GM12878 (cell line): ENCODE measurements around the gene SCYGR6. TPM values are rescaled to one million over a fixed set of nuclear protein-coding genes. Genes with fewer than 3 reads are reported as not detected.

ENCODE experiments used
- ATAC-seq: fragments of 200-7000 bp; cut with Tn5 transposase; 3 replicates; pipeline ENCODE4 v1.9.1; 2020; ENCODE audit warnings: mild to moderate bottlenecking, moderate library complexity
- BruUV-seq: library from RNA; stranded (reverse); fragments of 400-500 nt; replicated peaks from 2 replicates; lab custom pipeline; 2021; lab: Mats Ljungman, UMichigan
- CTCF ChIA-PET: fragments of 300-600 bp; sonication (Branson Sonifier 250); formaldehyde crosslinking; extraction: SDS; loops from one replicate; lab custom pipeline; 2021; ENCODE audit warnings: inconsistent platforms; lab: Yijun Ruan, JAX
- POLR2A ChIA-PET: fragments of 350-600 bp; formaldehyde crosslinking; extraction: SDS; loops from one replicate; lab custom pipeline; 2021; ENCODE audit warnings: inconsistent platforms; lab: Charles Lee
- RAD21 ChIA-PET: fragments of 300-600 bp; sonication (Branson Sonifier 250); formaldehyde crosslinking; loops from one replicate; lab custom pipeline; 2023; ENCODE audit warnings: antibody characterized with exemption; ENCODE audit not compliant: unreplicated experiment; lab: Charles Lee
- SMC1A ChIA-PET: fragments of 300-600 bp; sonication (Branson Sonifier 250); formaldehyde crosslinking; loops from one replicate; lab custom pipeline; 2023; ENCODE audit not compliant: unreplicated experiment, uncharacterized antibody; lab: Charles Lee
- DNase-seq: peaks from one replicate; pipeline ENCODE4 v3.0.0-alpha.2; 2011; ENCODE audit warnings: low read depth, low spot score
- FAIRE-seq: peaks from 3 replicates; lab custom pipeline; 2011; peaks lifted over from hg19 to GRCh38; lab: Jason Lieb, UNC
- H2AFZ ChIP-seq: 2 replicates; pipeline ENCODE4 v1.6.0; 2011; ENCODE audit warnings: low read depth, low read length, control low read depth; ENCODE audit not compliant: control insufficient read depth
- H3K27ac ChIP-seq: 2 replicates; pipeline ENCODE4 v1.5.1; 2011; ENCODE audit warnings: control low read depth; ENCODE audit not compliant: control insufficient read depth, insufficient read depth
- H3K27me3 ChIP-seq, 2 experiments: replicated peaks in 1 of 2; 2 replicates each; pipeline versions ENCODE4 v1.6.0 to v1.6.1; 2011; ENCODE audit warnings: low read length in 1 of 2; ENCODE audit not compliant: control insufficient read depth in 2 of 2, insufficient read depth in 2 of 2
- H3K36me3 ChIP-seq, 2 experiments: 2 replicates each; pipeline ENCODE4 v1.5.1; 2011; ENCODE audit warnings: low read length in 1 of 2; ENCODE audit not compliant: control insufficient read depth in 2 of 2, insufficient read depth in 2 of 2
- H3K4me1 ChIP-seq: 2 replicates; pipeline ENCODE4 v1.6.1; 2011; ENCODE audit warnings: mild to moderate bottlenecking, low read length, moderate library complexity, mixed read lengths; ENCODE audit not compliant: control insufficient read depth, insufficient read depth
- H3K4me2 ChIP-seq: 2 replicates; pipeline ENCODE4 v1.6.0; 2011; ENCODE audit warnings: control low read depth; ENCODE audit not compliant: control insufficient read depth, insufficient read depth
- H3K4me3 ChIP-seq: fragments of 200-600 bp; sonication (generic); 2 replicates; pipeline ENCODE4 v1.5.1; 2016
- H3K79me2 ChIP-seq: 2 replicates; pipeline ENCODE4 v1.6.0; 2011; ENCODE audit warnings: low read length; ENCODE audit not compliant: control insufficient read depth, insufficient read depth
- H3K9ac ChIP-seq: 2 replicates; pipeline ENCODE4 v1.8.0; 2011; ENCODE audit warnings: low read length, control low read depth, mixed read lengths; ENCODE audit not compliant: control insufficient read depth, insufficient read depth
- H3K9me3 ChIP-seq: replicated peaks from 3 replicates; pipeline ENCODE4 v1.5.1; 2011; ENCODE audit warnings: mild to moderate bottlenecking, low read length; ENCODE audit not compliant: control insufficient read depth, insufficient read depth
- H4K20me1 ChIP-seq: 2 replicates; pipeline ENCODE4 v1.6.0; 2011; ENCODE audit not compliant: control insufficient read depth, insufficient read depth
- CBX3 ChIP-seq: fragments of 200-600 bp; sonication (generic); IDR thresholded peaks from 2 replicates; pipeline ENCODE4 v1.6.1; 2016; ENCODE audit warnings: low read depth, borderline replicate concordance
- CREB1 ChIP-seq: IDR thresholded peaks from 2 replicates; pipeline ENCODE4 v1.6.1; 2012; ENCODE audit warnings: low read depth, mild to moderate bottlenecking, inconsistent platforms
- FOXK2 ChIP-seq: fragments of 450-650 bp; IDR thresholded peaks from 2 replicates; pipeline ENCODE4 v1.6.1; 2017; ENCODE audit warnings: mild to moderate bottlenecking, moderate library complexity
- RAD21 ChIP-seq: IDR thresholded peaks from 2 replicates; pipeline ENCODE4 v1.6.1; 2011; ENCODE audit warnings: mild to moderate bottlenecking, low read depth, low read length, moderate library complexity; ENCODE audit not compliant: insufficient read depth
- RUNX3 ChIP-seq: IDR thresholded peaks from 2 replicates; pipeline ENCODE4 v1.6.1; 2012; ENCODE audit warnings: low read length, inconsistent platforms
- SMC3 ChIP-seq: IDR thresholded peaks from 2 replicates; pipeline ENCODE4 v1.6.1; 2011; ENCODE audit warnings: low read length, improper control_type of control experiment, borderline replicate concordance
- TAF1 ChIP-seq: IDR thresholded peaks from 2 replicates; pipeline ENCODE4 v1.6.1; 2011; ENCODE audit warnings: mild to moderate bottlenecking, low read depth, low read length, borderline replicate concordance
- WGBS: methylation state at CpG from one replicate; pipeline ENCODE4 v1.1.6; 2016; ENCODE audit warnings: low lambda C conversion rate; ENCODE audit not compliant: insufficient replicate concordance, insufficient coverage; ENCODE audit errors: missing lambda C conversion rate; 5-methylcytosine and 5-hydroxymethylcytosine counted together
- in situ Hi-C: fragments of 300-500 bp; cut with MboI; formaldehyde crosslinking; loops from 9 replicates; pipeline ENCODE4 v1.14.3; 2018; ENCODE audit warnings: mixed read lengths
- intact Hi-C: fragments of 100-400 bp; cut with micrococcal nuclease; formaldehyde crosslinking; loops from one replicate; pipeline ENCODE4 v1.14.2; 2022; ENCODE audit not compliant: unreplicated experiment
- polyA plus RNA-seq, 11 experiments: library from polyadenylated mRNA; depleted of rRNA in 4 of 11; unstranded in 6 of 11; stranded (reverse) in 5 of 11; fragments of >200 nt; fragmentation: Nextera tagmentation in 4 of 11; fragmentation: Illumina TruSeq in 1 of 11; extraction: Ambion mirVana in 4 of 11; extraction: Trizol in 1 of 11; gene quantifications; 1 replicate in 1 of 11; 2 replicates in 10 of 11; pipeline versions ENCODE4 v1.2.1 to v1.2.3, GENCODE V29; 2011 to 2016; ENCODE audit warnings: inconsistent platforms in 2 of 11, missing spikeins in 2 of 11, low read depth in 1 of 11
- total RNA-seq, 4 experiments: library from RNA; depleted of rRNA in 3 of 4; stranded (reverse); fragments of >200 nt in 3 of 4; fragmentation: Illumina TruSeq in 1 of 4; extraction: Trizol in 1 of 4; gene quantifications; 2 replicates each; pipeline versions ENCODE4 v1.2.1 to v1.2.3, GENCODE V29; 2013 to 2021
- TF ChIP-seq, protein P1 (sequence below): fragments of 450-650 bp; formaldehyde crosslinking; IDR thresholded peaks from 2 replicates; pipeline ENCODE4 v1.5.0; 2022; ENCODE audit warnings: mild to moderate bottlenecking, missing genetic modification characterization
- TF ChIP-seq, protein P2 (sequence below), 3 experiments: IDR thresholded peaks in 2 of 3; conservative IDR thresholded peaks in 1 of 3; 2 replicates each; pipeline ENCODE4 v1.5.1; 2011; ENCODE audit warnings: low read depth in 3 of 3, low read length in 3 of 3, mild to moderate bottlenecking in 3 of 3, control low read depth in 2 of 3, moderate library complexity in 2 of 3, inconsistent platforms in 1 of 3, mixed read lengths in 1 of 3; ENCODE audit not compliant: control insufficient read depth in 2 of 3, insufficient read depth in 1 of 3; ENCODE audit errors: extremely low read depth in 1 of 3
- TF ChIP-seq, protein P3 (sequence below): fragments of 150-350 bp; IDR thresholded peaks from 2 replicates; pipeline ENCODE4 v1.6.1; 2014; ENCODE audit warnings: mild to moderate bottlenecking, low read depth, low read length

The SCYGR6 gene
- total and polyA plus RNA-seq, 10 of the 15 experiments (the other 5 are each of a cell fraction or from before 2014, with no cell fraction given), result not detected

DNA sequence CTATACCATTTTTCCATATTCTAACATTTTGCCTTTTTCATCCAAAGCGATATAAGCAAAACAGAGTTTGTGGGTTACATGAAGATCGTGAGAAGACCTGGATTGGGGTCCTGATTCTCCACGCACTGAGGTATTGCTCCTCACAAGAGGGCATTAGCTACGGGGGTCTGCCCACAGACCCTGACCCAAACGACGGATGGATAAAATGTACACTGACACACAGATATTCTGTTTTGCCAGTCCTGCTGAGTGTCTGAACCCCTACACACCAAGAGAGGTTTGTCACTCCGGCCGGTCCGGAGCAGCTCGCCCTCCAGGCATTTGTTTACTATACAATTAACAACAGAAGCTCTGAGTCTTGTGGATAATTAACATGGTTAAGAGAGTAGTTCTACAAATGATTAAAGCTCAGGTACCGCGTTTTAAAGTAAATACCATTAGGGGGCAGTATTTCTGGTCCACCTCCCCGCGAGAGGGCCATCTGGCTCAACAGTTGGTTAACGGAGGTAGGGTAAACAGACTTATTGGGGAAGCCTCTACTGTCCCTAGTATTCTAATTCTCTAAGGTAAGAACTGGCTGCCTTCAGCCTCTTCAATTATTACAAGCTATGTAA, 49.6 kb upstream of the SCYGR6 start:
- WGBS, result 52% methylated on average over 15 of the region's 15 CpGs
- Histone ChIP-seq H3K9me3 (no peaks in the 10 kb centered on the region), H3K4me1 (no peaks in the 10 kb centered on the region), H2AFZ (no peak overlapping the region), H3K36me3 (no peaks in the 10 kb centered on the region), H3K27ac (no peak overlapping the region), H3K4me3 (no peak overlapping the region), H3K9ac (no peak overlapping the region), H3K27me3 (no peaks in the 10 kb centered on the region), H3K79me2 (no peaks in the 10 kb centered on the region), H4K20me1 (no peaks in the 10 kb centered on the region), H3K4me2 (no peak overlapping the region)
- DNase-seq (no peak), ATAC-seq (peak; percentile 94), FAIRE-seq (no peak)
- POLR2A ChIA-PET, result interaction anchor here (0.6 to 1.7 kb wide), 2 partner anchors 73 to 88 kb away, joined by 8 to 9 read pairs; no protein-coding TSS in a partner anchor
- BruUV-seq, result no TSS peak
- in situ Hi-C loops (no loop called here), intact Hi-C loops (loop anchor here (1.0 kb wide), 2 partner anchors 88 to 110 kb away; no protein-coding TSS in a partner anchor)
- TF ChIP-seq, protein P1, sequence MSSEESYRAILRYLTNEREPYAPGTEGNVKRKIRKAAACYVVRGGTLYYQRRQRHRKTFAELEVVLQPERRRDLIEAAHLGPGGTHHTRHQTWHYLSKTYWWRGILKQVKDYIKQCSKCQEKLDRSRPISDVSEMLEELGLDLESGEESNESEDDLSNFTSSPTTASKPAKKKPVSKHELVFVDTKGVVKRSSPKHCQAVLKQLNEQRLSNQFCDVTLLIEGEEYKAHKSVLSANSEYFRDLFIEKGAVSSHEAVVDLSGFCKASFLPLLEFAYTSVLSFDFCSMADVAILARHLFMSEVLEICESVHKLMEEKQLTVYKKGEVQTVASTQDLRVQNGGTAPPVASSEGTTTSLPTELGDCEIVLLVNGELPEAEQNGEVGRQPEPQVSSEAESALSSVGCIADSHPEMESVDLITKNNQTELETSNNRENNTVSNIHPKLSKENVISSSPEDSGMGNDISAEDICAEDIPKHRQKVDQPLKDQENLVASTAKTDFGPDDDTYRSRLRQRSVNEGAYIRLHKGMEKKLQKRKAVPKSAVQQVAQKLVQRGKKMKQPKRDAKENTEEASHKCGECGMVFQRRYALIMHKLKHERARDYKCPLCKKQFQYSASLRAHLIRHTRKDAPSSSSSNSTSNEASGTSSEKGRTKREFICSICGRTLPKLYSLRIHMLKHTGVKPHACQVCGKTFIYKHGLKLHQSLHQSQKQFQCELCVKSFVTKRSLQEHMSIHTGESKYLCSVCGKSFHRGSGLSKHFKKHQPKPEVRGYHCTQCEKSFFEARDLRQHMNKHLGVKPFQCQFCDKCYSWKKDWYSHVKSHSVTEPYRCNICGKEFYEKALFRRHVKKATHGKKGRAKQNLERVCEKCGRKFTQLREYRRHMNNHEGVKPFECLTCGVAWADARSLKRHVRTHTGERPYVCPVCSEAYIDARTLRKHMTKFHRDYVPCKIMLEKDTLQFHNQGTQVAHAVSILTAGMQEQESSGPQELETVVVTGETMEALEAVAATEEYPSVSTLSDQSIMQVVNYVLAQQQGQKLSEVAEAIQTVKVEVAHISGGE (CRISPR knock-in tag), result no peak
- TF ChIP-seq CREB1 (no peak), RAD21 (peak; percentile 43), FOXK2 (no peak), CBX3 (no peak), RUNX3 (0 out of 2 replicates have a peak, but pooled peaks have one; percentile 10), TAF1 (no peak), SMC3 (peak; percentile 46; the same call in 1 of the 2 replicates)
- TF ChIP-seq, protein P2, sequence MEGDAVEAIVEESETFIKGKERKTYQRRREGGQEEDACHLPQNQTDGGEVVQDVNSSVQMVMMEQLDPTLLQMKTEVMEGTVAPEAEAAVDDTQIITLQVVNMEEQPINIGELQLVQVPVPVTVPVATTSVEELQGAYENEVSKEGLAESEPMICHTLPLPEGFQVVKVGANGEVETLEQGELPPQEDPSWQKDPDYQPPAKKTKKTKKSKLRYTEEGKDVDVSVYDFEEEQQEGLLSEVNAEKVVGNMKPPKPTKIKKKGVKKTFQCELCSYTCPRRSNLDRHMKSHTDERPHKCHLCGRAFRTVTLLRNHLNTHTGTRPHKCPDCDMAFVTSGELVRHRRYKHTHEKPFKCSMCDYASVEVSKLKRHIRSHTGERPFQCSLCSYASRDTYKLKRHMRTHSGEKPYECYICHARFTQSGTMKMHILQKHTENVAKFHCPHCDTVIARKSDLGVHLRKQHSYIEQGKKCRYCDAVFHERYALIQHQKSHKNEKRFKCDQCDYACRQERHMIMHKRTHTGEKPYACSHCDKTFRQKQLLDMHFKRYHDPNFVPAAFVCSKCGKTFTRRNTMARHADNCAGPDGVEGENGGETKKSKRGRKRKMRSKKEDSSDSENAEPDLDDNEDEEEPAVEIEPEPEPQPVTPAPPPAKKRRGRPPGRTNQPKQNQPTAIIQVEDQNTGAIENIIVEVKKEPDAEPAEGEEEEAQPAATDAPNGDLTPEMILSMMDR (IDR thresholded peaks at IDR 0.05 in 2 of 3, conservative IDR thresholded peaks at IDR 0.05 in 1 of 3; ENCODE audit: control insufficient read depth in 2 of 3, extremely low read depth in 1 of 3, insufficient read depth in 1 of 3, low read depth in 3 of 3, low read length in 3 of 3), result peak; percentile 22 to 46 (median 43); a peak in 5 of 6 replicates
- TF ChIP-seq, protein P3, sequence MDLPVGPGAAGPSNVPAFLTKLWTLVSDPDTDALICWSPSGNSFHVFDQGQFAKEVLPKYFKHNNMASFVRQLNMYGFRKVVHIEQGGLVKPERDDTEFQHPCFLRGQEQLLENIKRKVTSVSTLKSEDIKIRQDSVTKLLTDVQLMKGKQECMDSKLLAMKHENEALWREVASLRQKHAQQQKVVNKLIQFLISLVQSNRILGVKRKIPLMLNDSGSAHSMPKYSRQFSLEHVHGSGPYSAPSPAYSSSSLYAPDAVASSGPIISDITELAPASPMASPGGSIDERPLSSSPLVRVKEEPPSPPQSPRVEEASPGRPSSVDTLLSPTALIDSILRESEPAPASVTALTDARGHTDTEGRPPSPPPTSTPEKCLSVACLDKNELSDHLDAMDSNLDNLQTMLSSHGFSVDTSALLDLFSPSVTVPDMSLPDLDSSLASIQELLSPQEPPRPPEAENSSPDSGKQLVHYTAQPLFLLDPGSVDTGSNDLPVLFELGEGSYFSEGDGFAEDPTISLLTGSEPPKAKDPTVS, result no peak
- SMC1A ChIA-PET, result interaction anchor here (0.7 to 7.9 kb wide), 12 partner anchors 9 to 299 kb away, joined by 3 to 133 read pairs (median 4); no protein-coding TSS in a partner anchor
- CTCF ChIA-PET, result interaction anchor here (0.5 to 13.3 kb wide), 35 partner anchors 8 to 536 kb away, joined by 3 to 387 read pairs (median 4); partner anchors contain the start of genes CCL20 and DAW1
- RAD21 ChIA-PET, result interaction anchor here (0.6 to 3.3 kb wide), 12 partner anchors 9 to 117 kb away, joined by 3 to 92 read pairs (median 4); no protein-coding TSS in a partner anchor
